OCI-LY7 (cell line): ENCODE data around the gene ABCB9. TPM values are rescaled to one million over a fixed set of nuclear protein-coding genes. Genes with fewer than 3 reads are reported as not detected.

ENCODE experiments used
- BruUV-seq: library from RNA; stranded (reverse); fragments of 400-500 nt; replicated peaks from 2 replicates; lab custom pipeline; 2021; lab: Mats Ljungman, UMichigan
- CTCF ChIA-PET: fragments of 300-600 bp; sonication (Branson Sonifier 250); formaldehyde crosslinking; loops from one replicate; lab custom pipeline; 2022; ENCODE audit warnings: antibody characterized with exemption; ENCODE audit not compliant: unreplicated experiment; lab: Charles Lee
- POLR2A ChIA-PET: fragments of 300-600 bp; sonication (Branson Sonifier 250); formaldehyde crosslinking; loops from one replicate; lab custom pipeline; 2022; ENCODE audit warnings: antibody characterized with exemption; lab: Charles Lee
- DNase-seq: peaks from one replicate; pipeline ENCODE4 v3.0.0-alpha.2; 2015; ENCODE audit warnings: low spot score
- H2AFZ ChIP-seq: fragments of 200-600 bp; sonication (generic), shearing (Covaris generic); 2 replicates; pipeline ENCODE4 v1.6.1; 2014; ENCODE audit warnings: mild to moderate bottlenecking, antibody characterized with exemption, low read length, moderate library complexity
- H3K27ac ChIP-seq: fragments of 200-600 bp; sonication (generic); 2 replicates; pipeline ENCODE4 v1.5.1; 2014; ENCODE audit warnings: mixed run types, low read depth, mild to moderate bottlenecking, moderate library complexity, low read length, inconsistent platforms; ENCODE audit not compliant: poor library complexity, severe bottlenecking
- H3K36me3 ChIP-seq: fragments of 200-600 bp; sonication (generic); 2 replicates; pipeline ENCODE4 v1.6.1; 2014; ENCODE audit warnings: mild to moderate bottlenecking, antibody characterized with exemption, low read length, moderate library complexity, mixed read lengths; ENCODE audit not compliant: insufficient read depth
- H3K4me1 ChIP-seq: fragments of 200-600 bp; sonication (generic); 2 replicates; pipeline ENCODE4 v1.5.1; 2014; ENCODE audit warnings: mild to moderate bottlenecking, low read length; ENCODE audit not compliant: insufficient read depth, poor library complexity, severe bottlenecking
- H3K4me2 ChIP-seq: fragments of 200-600 bp; sonication (generic); 2 replicates; pipeline ENCODE4 v1.6.1; 2014; ENCODE audit warnings: mild to moderate bottlenecking, low read length
- H3K4me3 ChIP-seq: fragments of 200-600 bp; sonication (generic); 2 replicates; pipeline ENCODE4 v1.5.1; 2014; ENCODE audit warnings: mild to moderate bottlenecking, low read depth, low read length; ENCODE audit not compliant: poor library complexity, severe bottlenecking
- H3K79me2 ChIP-seq: fragments of 200-600 bp; sonication (generic); 2 replicates; pipeline ENCODE4 v1.6.1; 2016; ENCODE audit warnings: low read depth, mild to moderate bottlenecking, low read length, moderate library complexity, mixed read lengths; ENCODE audit not compliant: insufficient read depth
- H3K9me2 ChIP-seq: fragments of 200-600 bp; sonication (generic); 2 replicates; pipeline ENCODE4 v1.6.1; 2016; ENCODE audit warnings: mild to moderate bottlenecking, low read length, mixed read lengths; ENCODE audit not compliant: insufficient read depth
- H3K9me3 ChIP-seq: fragments of 200-600 bp; sonication (generic); 2 replicates; pipeline ENCODE4 v1.6.1; 2014; ENCODE audit warnings: mild to moderate bottlenecking, mixed run types, low read length, mixed read lengths
- H4K20me1 ChIP-seq: fragments of 200-600 bp; sonication (generic); 2 replicates; pipeline ENCODE4 v1.6.1; 2014; ENCODE audit warnings: mild to moderate bottlenecking, antibody characterized with exemption, low read length, moderate library complexity, mixed read lengths; ENCODE audit not compliant: insufficient read depth
- CTCF ChIP-seq: fragments of 200-600 bp; sonication (generic); conservative IDR thresholded peaks from 2 replicates; pipeline ENCODE4 v1.5.1; 2014; ENCODE audit warnings: mild to moderate bottlenecking, antibody characterized with exemption, low read length, moderate library complexity, mixed read lengths
- EZH2phosphoT487 ChIP-seq: fragments of 200-600 bp; sonication (generic); IDR thresholded peaks from 2 replicates; pipeline ENCODE4 v1.6.1; 2018; ENCODE audit warnings: low read depth, borderline replicate concordance, mild to moderate bottlenecking, mixed run types, antibody characterized with exemption, low read length, moderate library complexity, mixed read lengths
- intact Hi-C: fragments of 100-400 bp; cut with micrococcal nuclease; formaldehyde crosslinking; loops from one replicate; pipeline ENCODE4 v1.10.0; 2022; ENCODE audit not compliant: unreplicated experiment
- total RNA-seq, 2 experiments: library from RNA; depleted of rRNA in 1 of 2; stranded (reverse); fragments of >200 nt in 1 of 2; shearing (Covaris generic) in 1 of 2; gene quantifications; 2 replicates each; pipeline ENCODE4 v1.2.3, GENCODE V29; 2014 to 2022

The ABCB9 gene
- total RNA-seq, 2 experiments from 2014 or later = 4.0 to 7.9 TPM

- ChIA-PET CTCF (no interaction called here), POLR2A (interaction anchor here (0.5 kb wide), 1 partner anchor 169 kb away, joined by 7 read pairs; no protein-coding TSS in a partner anchor)
- no peaks in the 10 kb centered on the region for H3K36me3 ChIP-seq
- BruUV-seq = no TSS peak
- intact Hi-C loops = no loop called here
- TF ChIP-seq EZH2phosphoT487 (no peak), CTCF (no peak)
- H2AFZ ChIP-seq = no peak overlapping the region
- H3K79me2 ChIP-seq = no peaks in the 10 kb centered on the region
- no peak for DNase-seq
- no peak overlapping the region for H3K27ac ChIP-seq
- H3K4me2 ChIP-seq = no peak overlapping the region
- H4K20me1 ChIP-seq = no peaks in the 10 kb centered on the region
- H3K9me3 ChIP-seq = no peaks in the 10 kb centered on the region
- no peaks in the 10 kb centered on the region for H3K9me2 ChIP-seq
- no peaks in the 10 kb centered on the region for H3K4me1 ChIP-seq
- no peak overlapping the region for H3K4me3 ChIP-seq
Observed at GRCh38 chr12:122996188-122996601, 29.9 kb upstream of the ABCB9 start.

- intact Hi-C loops = no loop called here
- BruUV-seq = no TSS peak
- Histone ChIP-seq H3K27ac (no peak overlapping the region), H3K4me3 (no peak overlapping the region), H2AFZ (no peak overlapping the region), H3K9me3 (no peaks in the 10 kb centered on the region), H3K4me1 (no peaks in the 10 kb centered on the region), H3K4me2 (no peak overlapping the region), H3K36me3 (no peaks in the 10 kb centered on the region), H3K79me2 (no peaks in the 10 kb centered on the region), H3K9me2 (no peaks in the 10 kb centered on the region), H4K20me1 (no peaks in the 10 kb centered on the region)
- no peak for DNase-seq
- TF ChIP-seq EZH2phosphoT487 (no peak), CTCF (no peak)
- POLR2A ChIA-PET = interaction anchor here (0.5 to 0.8 kb wide), 2 partner anchors 150 to 169 kb away, joined by 3 to 7 read pairs; no protein-coding TSS in a partner anchor
- CTCF ChIA-PET = no interaction called here
Observed at GRCh38 chr12:122995503-122996187, 29.4 kb upstream of the ABCB9 start.
